ENCODE data around the gene CHDH.

The CHDH gene

GRCh38 chr3:53849916-53850315, 3.7 kb upstream of the CHDH start:
- DNase-seq (ENCODE audit: low read depth): no peak

GRCh38 chr3:53846851-53847155, 584 bp upstream of the CHDH start:
- no peak for DNase-seq (ENCODE audit: low read depth)

GRCh38 chr3:53845881-53846133, 412 bp downstream of the CHDH start:
- no peak for DNase-seq (ENCODE audit: low read depth)

- DNase-seq (ENCODE audit: low read depth): no peak
These were observed 927 bp downstream of the CHDH start for GRCh38 chr3:53845103-53845880.

- no peak for DNase-seq (ENCODE audit: low read depth)
These were observed 1.7 kb downstream of the CHDH start for GRCh38 chr3:53844262-53845102.

- DNase-seq (ENCODE audit: low read depth): no peak
These were observed 2.7 kb downstream of the CHDH start for GRCh38 chr3:53843195-53844177.

- DNase-seq (ENCODE audit: low read depth): no peak
These were observed 3.6 kb downstream of the CHDH start for GRCh38 chr3:53842436-53843194.

- DNase-seq (ENCODE audit: low read depth): no peak
These were observed 4.9 kb downstream of the CHDH start for GRCh38 chr3:53841296-53841695.

- DNase-seq (ENCODE audit: low read depth): no peak
These were observed 8.9 kb downstream of the CHDH start for GRCh38 chr3:53837331-53837730.

GRCh38 chr3:53836084-53836872, 9.9 kb downstream of the CHDH start:
- DNase-seq (ENCODE audit: low read depth): no peak

- DNase-seq (ENCODE audit: low read depth): no peak
These were observed 11.0 kb downstream of the CHDH start for GRCh38 chr3:53835257-53835656.

- DNase-seq (ENCODE audit: low read depth): no peak
These were observed 11.7 kb downstream of the CHDH start for GRCh38 chr3:53834429-53835095.

- no peak for DNase-seq (ENCODE audit: low read depth)
These were observed 12.5 kb downstream of the CHDH start for GRCh38 chr3:53833700-53834099.

- DNase-seq (ENCODE audit: low read depth): no peak
These were observed 13.1 kb downstream of the CHDH start for GRCh38 chr3:53833053-53833645.

GRCh38 chr3:53830944-53831343, 15.3 kb downstream of the CHDH start:
- DNase-seq (ENCODE audit: low read depth): no peak

- DNase-seq (ENCODE audit: low read depth): no peak
These were observed 16.6 kb downstream of the CHDH start for GRCh38 chr3:53829605-53830004.

GRCh38 chr3:53828581-53828980, 17.6 kb downstream of the CHDH start:
- DNase-seq (ENCODE audit: low read depth): no peak

GRCh38 chr3:53826048-53826447, 20.2 kb downstream of the CHDH start:
- DNase-seq (ENCODE audit: low read depth): no peak

- no peak for DNase-seq (ENCODE audit: low read depth)
These were observed 21.4 kb downstream of the CHDH start for GRCh38 chr3:53824795-53825194.
